HUES64 (cell line): ENCODE data around the gene HEBP2.

Experiments used
- H3K27ac ChIP-seq: 2 replicates; pipeline ENCODE4 v1.7.0; 2013; ENCODE audit warnings: low read depth, low read length, inconsistent platforms
- H3K27me3 ChIP-seq: 2 replicates; pipeline ENCODE4 v1.6.1; 2013; ENCODE audit warnings: mild to moderate bottlenecking, low read length; ENCODE audit not compliant: insufficient read depth
- H3K36me3 ChIP-seq: 2 replicates; pipeline ENCODE4 v1.6.1; 2013; ENCODE audit warnings: mild to moderate bottlenecking, low read length; ENCODE audit not compliant: insufficient read depth
- H3K4me1 ChIP-seq: 2 replicates; pipeline ENCODE4 v1.6.1; 2013; ENCODE audit warnings: mild to moderate bottlenecking, low read length, moderate library complexity; ENCODE audit not compliant: insufficient read depth
- H3K4me3 ChIP-seq: 2 replicates; pipeline ENCODE4 v1.5.1; 2013; ENCODE audit warnings: mild to moderate bottlenecking, low read length, moderate library complexity
- H3K9ac ChIP-seq: 2 replicates; pipeline ENCODE4 v1.6.1; 2013; ENCODE audit warnings: mild to moderate bottlenecking, low read depth, low read length
- H3K9me3 ChIP-seq: 2 replicates; pipeline ENCODE4 v1.6.1; 2013; ENCODE audit warnings: low read depth, low read length; ENCODE audit not compliant: insufficient read depth
- WGBS: fragments of 150-250, 120-280 bp; methylation state at CpG from one replicate; pipeline ENCODE4 v1.1.7; 2013; ENCODE audit warnings: missing lambda C conversion rate; 5-methylcytosine and 5-hydroxymethylcytosine counted together

Gene HEBP2

GRCh38 chr6:138401960-138402837, 1.8 kb upstream of the HEBP2 start:
- 91% methylated on average over 14 of the region's 14 CpGs for WGBS
- Histone ChIP-seq H3K9me3 (no peaks in the 10 kb centered on the region), H3K4me3 (no peak overlapping the region), H3K4me1 (no peaks in the 10 kb centered on the region; the same call in 1 of the 2 replicates), H3K27ac (no peak overlapping the region), H3K9ac (no peak overlapping the region), H3K36me3 (peaks cover 15% of the 10 kb centered on the region), H3K27me3 (no peaks in the 10 kb centered on the region)

- peaks cover 21% of the 10 kb centered on the region for H3K36me3 ChIP-seq
- H3K9ac ChIP-seq = 0 out of 2 replicates have a peak overlapping the region, but pooled peaks have one; percentile 89
- H3K27ac ChIP-seq = no peak overlapping the region
- H3K9me3 ChIP-seq = no peaks in the 10 kb centered on the region
- H3K4me3 ChIP-seq = peak overlapping the region; percentile 97; the same call in 1 of the 2 replicates
- H3K27me3 ChIP-seq = no peaks in the 10 kb centered on the region
- WGBS = 94% methylated on average over 8 of the region's 8 CpGs
- H3K4me1 ChIP-seq = no peaks in the 10 kb centered on the region; the same call in 1 of the 2 replicates
Observed at GRCh38 chr6:138402838-138403187, 1.2 kb upstream of the HEBP2 start.

- H3K9me3 ChIP-seq = no peaks in the 10 kb centered on the region
- peak overlapping the region; percentile 97 for H3K4me3 ChIP-seq
- no peaks in the 10 kb centered on the region; the same call in 1 of the 2 replicates for H3K4me1 ChIP-seq
- H3K27me3 ChIP-seq = no peaks in the 10 kb centered on the region
- H3K36me3 ChIP-seq = peaks cover 27% of the 10 kb centered on the region
- H3K27ac ChIP-seq = peak overlapping the region; percentile 86
- peak overlapping the region; percentile 89 for H3K9ac ChIP-seq
- WGBS = 10% methylated on average over 30 of the region's 30 CpGs
Observed at GRCh38 chr6:138403324-138403800, 661 bp upstream of the HEBP2 start.

- no peaks in the 10 kb centered on the region; the same call in 1 of the 2 replicates for H3K4me1 ChIP-seq
- no peaks in the 10 kb centered on the region for H3K27me3 ChIP-seq
- H3K4me3 ChIP-seq = peak overlapping the region; percentile 97
- 4% methylated on average over 34 of the region's 35 CpGs for WGBS
- peak overlapping the region; percentile 44 for H3K27ac ChIP-seq
- H3K9ac ChIP-seq = peak overlapping the region; percentile 85
- H3K9me3 ChIP-seq = no peaks in the 10 kb centered on the region
- H3K36me3 ChIP-seq = peaks cover 41% of the 10 kb centered on the region
Observed at GRCh38 chr6:138404666-138405337, 779 bp downstream of the HEBP2 start.

GRCh38 chr6:138405816-138406413, 1.9 kb downstream of the HEBP2 start:
- Histone ChIP-seq H3K27ac (no peak overlapping the region), H3K36me3 (peaks cover 52% of the 10 kb centered on the region)

GRCh38 chr6:138406443-138406842, 2.4 kb downstream of the HEBP2 start:
- Histone ChIP-seq H3K9ac (no peak overlapping the region), H3K4me3 (no peak overlapping the region), H3K36me3 (peaks cover 57% of the 10 kb centered on the region), H3K27ac (no peak overlapping the region), H3K4me1 (no peaks in the 10 kb centered on the region), H3K27me3 (no peaks in the 10 kb centered on the region), H3K9me3 (no peaks in the 10 kb centered on the region)
- WGBS = 100% methylated on average over 2 of the region's 2 CpGs

More at GRCh38 chr6:138405816-138406413, 1.9 kb downstream of the HEBP2 start:
- WGBS = 91% methylated on average over 4 of the region's 5 CpGs
- Histone ChIP-seq H3K4me3 (no peak overlapping the region), H3K27me3 (no peaks in the 10 kb centered on the region), H3K9me3 (no peaks in the 10 kb centered on the region), H3K9ac (no peak overlapping the region), H3K4me1 (no peaks in the 10 kb centered on the region)

GRCh38 chr6:138410048-138410735, 6.2 kb downstream of the HEBP2 start:
- WGBS = 95% methylated on average over 8 of the region's 8 CpGs
- Histone ChIP-seq H3K27me3 (no peaks in the 10 kb centered on the region), H3K27ac (no peak overlapping the region), H3K9me3 (no peaks in the 10 kb centered on the region), H3K4me1 (no peaks in the 10 kb centered on the region), H3K36me3 (peaks cover 87% of the 10 kb centered on the region), H3K4me3 (no peak overlapping the region), H3K9ac (no peak overlapping the region)

GRCh38 chr6:138410972-138411880, 7.2 kb downstream of the HEBP2 start:
- Histone ChIP-seq H3K4me1 (no peaks in the 10 kb centered on the region), H3K27me3 (no peaks in the 10 kb centered on the region), H3K9ac (no peak overlapping the region), H3K9me3 (no peaks in the 10 kb centered on the region), H3K36me3 (peaks cover 82% of the 10 kb centered on the region), H3K27ac (no peak overlapping the region), H3K4me3 (no peak overlapping the region)
- WGBS = 98% methylated on average over 6 of the region's 6 CpGs

GRCh38 chr6:138415125-138415524, 11.1 kb downstream of the HEBP2 start:
- Histone ChIP-seq H3K9me3 (no peaks in the 10 kb centered on the region), H3K27ac (no peak overlapping the region), H3K36me3 (peaks cover 47% of the 10 kb centered on the region), H3K27me3 (no peaks in the 10 kb centered on the region), H3K9ac (no peak overlapping the region), H3K4me1 (no peaks in the 10 kb centered on the region), H3K4me3 (no peak overlapping the region)
- WGBS = 95% methylated on average over 5 of the region's 5 CpGs

- WGBS = 89% methylated on average over 4 of the region's 4 CpGs
- no peaks in the 10 kb centered on the region for H3K27me3 ChIP-seq
- H3K27ac ChIP-seq = no peak overlapping the region
- no peak overlapping the region for H3K9ac ChIP-seq
- no peak overlapping the region for H3K4me3 ChIP-seq
- no peaks in the 10 kb centered on the region for H3K9me3 ChIP-seq
- H3K36me3 ChIP-seq = peaks cover 36% of the 10 kb centered on the region
- H3K4me1 ChIP-seq = no peaks in the 10 kb centered on the region
Observed at GRCh38 chr6:138416206-138416605, 12.2 kb downstream of the HEBP2 start.
